Measurements from ENCODE around the gene DDX42.
"Not testable (repeated sequence)": the region's sequence is repeated elsewhere in the genome, so short reads cannot be mapped to it uniquely, and the experiment has no call there.

DDX42 gene

GRCh38 chr17:63837962-63838600 lies 64.1 kb downstream of the DDX42 start:
- no peak for DNase-seq (ENCODE audit: insufficient read length, low spot score)
- FAIRE-seq: no peak

- FAIRE-seq (no peak), DNase-seq (ENCODE audit: insufficient read length, low spot score) (no peak)
Measured at GRCh38 chr17:63838631-63839171, 64.7 kb downstream of the DDX42 start.

- DNase-seq (ENCODE audit: insufficient read length, low spot score) (no peak), FAIRE-seq (no peak)
Measured at GRCh38 chr17:63840591-63841349, 66.8 kb downstream of the DDX42 start.

- DNase-seq (ENCODE audit: insufficient read length, low spot score): no peak
- peak; percentile 51 for FAIRE-seq
Measured at GRCh38 chr17:63841350-63842172, 67.6 kb downstream of the DDX42 start.

GRCh38 chr17:63842173-63842539 lies 68.2 kb downstream of the DDX42 start:
- FAIRE-seq (no peak), DNase-seq (ENCODE audit: insufficient read length, low spot score) (no peak)

GRCh38 chr17:63842540-63843386 lies 68.8 kb downstream of the DDX42 start, which contains the start of gene SMARCD2:
Gene SMARCD2 (minus strand): TSS chr17:63842685. CDS start chr17:63842674, 11 bp downstream.
- peak; percentile 90 for DNase-seq (ENCODE audit: insufficient read length, low spot score)
- FAIRE-seq: peak; percentile 88

- peak; percentile 65 for DNase-seq (ENCODE audit: insufficient read length, low spot score)
- FAIRE-seq: peak; percentile 54
Measured at GRCh38 chr17:63843387-63843888, 69.5 kb downstream of the DDX42 start.

- FAIRE-seq (no peak), DNase-seq (ENCODE audit: insufficient read length, low spot score) (no peak)
Measured at GRCh38 chr17:63843910-63844677, 70.1 kb downstream of the DDX42 start.

- FAIRE-seq (no peak), DNase-seq (ENCODE audit: insufficient read length, low spot score) (no peak)
Measured at GRCh38 chr17:63845509-63845908, 71.5 kb downstream of the DDX42 start.

- FAIRE-seq (no peak), DNase-seq (ENCODE audit: insufficient read length, low spot score) (no peak)
Measured at GRCh38 chr17:63847525-63848249, 73.7 kb downstream of the DDX42 start.

- FAIRE-seq: peak; percentile 84
Measured at GRCh38 chr17:63848834-63849689, 75.1 kb downstream of the DDX42 start.

GRCh38 chr17:63850401-63850800 lies 76.4 kb downstream of the DDX42 start:
- DNase-seq (ENCODE audit: insufficient read length, low spot score) (no peak), FAIRE-seq (no peak)

More at GRCh38 chr17:63848834-63849689, 75.1 kb downstream of the DDX42 start:
- DNase-seq (ENCODE audit: insufficient read length, low spot score): peak; percentile 95

GRCh38 chr17:63853260-63853659 lies 79.3 kb downstream of the DDX42 start:
- DNase-seq (ENCODE audit: insufficient read length, low spot score) (no peak), FAIRE-seq (no peak)

- FAIRE-seq: no peak
Measured at GRCh38 chr17:63854709-63855108, 80.7 kb downstream of the DDX42 start.

GRCh38 chr17:63855185-63855584 lies 81.2 kb downstream of the DDX42 start:
- no peak for DNase-seq (ENCODE audit: insufficient read length, low spot score)
- FAIRE-seq: no peak

More at GRCh38 chr17:63854709-63855108, 80.7 kb downstream of the DDX42 start:
- DNase-seq (ENCODE audit: insufficient read length, low spot score): no peak

- not testable (repeated sequence) for FAIRE-seq; DNase-seq (ENCODE audit: insufficient read length, low spot score)
Measured at GRCh38 chr17:63856425-63856824, 82.5 kb downstream of the DDX42 start.

- DNase-seq (ENCODE audit: insufficient read length, low spot score): no peak
- FAIRE-seq: no peak
Measured at GRCh38 chr17:63859257-63859656, 85.3 kb downstream of the DDX42 start.

Data from GM19239 (cell line).